GM21723 (cell line): ENCODE measurements around the gene ARHGAP12.
A peak's percentile ranks its signal among the peaks of the same experiment; 100 is the strongest.

Experiments
- ATAC-seq: cut with Tn5 transposase; IDR thresholded peaks from one replicate; pipeline ENCODE4 v1.9.1; 2021; ENCODE audit warnings: mild to moderate bottlenecking, moderate library complexity; ENCODE audit not compliant: unreplicated experiment

ARHGAP12 gene

DNA sequence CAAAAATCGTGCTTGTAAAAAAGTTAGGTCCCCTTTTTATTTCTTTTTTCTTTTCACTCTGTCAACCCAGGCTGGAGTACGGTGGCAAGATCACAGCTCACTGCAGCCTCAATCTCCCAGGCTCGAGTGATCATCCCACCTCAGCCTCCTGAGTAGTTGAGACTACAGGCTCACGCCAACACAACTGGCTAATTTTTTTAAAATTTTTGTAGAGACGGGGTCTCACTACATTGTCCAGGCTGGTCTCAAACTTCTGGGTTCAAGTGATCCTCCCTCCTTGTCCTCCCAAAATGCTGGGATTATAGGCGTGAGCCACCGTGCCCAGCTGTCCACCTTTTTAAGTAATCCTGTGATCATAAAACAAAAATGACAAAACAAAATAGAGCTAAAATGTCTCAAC lies 19.4 kb upstream of the ARHGAP12 start:
- ATAC-seq: no peak

DNA sequence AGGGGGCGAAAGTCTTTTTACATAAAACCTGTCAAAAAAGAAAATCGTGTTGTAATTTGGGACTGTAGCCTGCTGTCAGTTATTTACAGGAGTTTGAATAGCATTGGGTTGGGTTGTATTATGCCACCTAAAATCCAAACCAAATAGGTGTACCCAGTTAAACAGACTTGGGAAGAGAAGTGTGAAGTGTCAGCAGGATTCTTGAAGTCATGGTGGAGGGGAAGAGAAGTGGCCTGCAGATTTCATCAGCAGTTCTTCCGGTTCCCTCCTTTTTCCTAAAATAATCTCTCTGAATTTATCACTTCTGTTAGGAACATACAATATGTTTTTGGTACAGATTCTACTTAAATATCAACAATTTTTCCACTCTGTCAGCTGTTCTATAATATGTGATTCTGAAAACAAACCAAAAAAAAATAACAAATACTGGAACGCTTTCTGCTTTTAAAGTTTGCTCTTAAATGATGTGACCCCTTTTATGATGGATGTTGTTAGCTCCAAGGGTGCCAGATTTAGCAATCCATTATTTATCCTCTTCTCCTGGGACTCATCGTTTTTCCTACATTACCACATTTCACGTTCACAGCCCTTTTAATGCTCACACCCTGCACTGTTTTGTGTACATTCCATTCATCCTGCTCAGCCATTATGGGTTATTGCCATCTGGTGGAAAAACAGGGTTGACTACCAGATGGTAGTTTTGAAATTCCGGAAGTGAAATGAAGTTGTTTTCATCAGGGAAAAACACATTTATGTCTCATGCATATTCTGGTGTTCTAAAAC lies 18.7 kb upstream of the ARHGAP12 start:
- ATAC-seq: no peak

DNA sequence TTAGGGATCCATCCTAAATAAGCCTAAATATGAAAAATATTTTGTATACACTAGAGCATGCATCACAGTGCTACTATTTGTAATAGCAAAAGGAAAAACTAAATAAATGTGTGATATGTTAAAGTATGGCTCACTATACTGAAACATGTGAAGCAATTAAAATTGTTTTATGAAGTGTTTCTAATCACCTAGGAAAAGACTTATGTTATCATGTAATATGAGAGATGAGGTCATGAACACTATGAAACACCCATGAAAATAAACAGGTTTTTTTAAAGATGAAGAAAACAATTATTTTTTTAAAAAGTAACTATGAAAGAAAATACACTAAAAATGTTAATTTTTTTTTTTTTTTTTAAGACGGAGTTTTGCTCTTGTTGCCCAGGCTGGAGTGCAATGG lies 16.8 kb upstream of the ARHGAP12 start:
- no peak for ATAC-seq

DNA sequence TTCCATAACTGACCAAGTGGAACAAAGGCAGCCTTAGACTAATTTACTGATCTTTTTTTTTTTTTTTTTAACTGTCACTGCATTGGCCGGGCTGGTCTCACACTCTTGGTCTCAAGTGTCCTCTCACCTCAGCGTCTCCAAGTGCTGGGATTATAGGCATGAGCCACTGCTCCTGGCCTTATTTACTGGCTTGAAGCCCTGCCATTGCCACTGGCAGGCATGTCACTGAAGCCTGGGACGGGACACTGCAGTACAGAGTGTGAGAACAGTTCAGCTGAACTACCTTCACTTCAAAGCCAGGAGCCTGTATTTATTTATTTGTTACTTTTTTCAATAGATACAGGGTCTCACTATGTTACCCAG lies 15.4 kb upstream of the ARHGAP12 start:
- no peak for ATAC-seq

DNA sequence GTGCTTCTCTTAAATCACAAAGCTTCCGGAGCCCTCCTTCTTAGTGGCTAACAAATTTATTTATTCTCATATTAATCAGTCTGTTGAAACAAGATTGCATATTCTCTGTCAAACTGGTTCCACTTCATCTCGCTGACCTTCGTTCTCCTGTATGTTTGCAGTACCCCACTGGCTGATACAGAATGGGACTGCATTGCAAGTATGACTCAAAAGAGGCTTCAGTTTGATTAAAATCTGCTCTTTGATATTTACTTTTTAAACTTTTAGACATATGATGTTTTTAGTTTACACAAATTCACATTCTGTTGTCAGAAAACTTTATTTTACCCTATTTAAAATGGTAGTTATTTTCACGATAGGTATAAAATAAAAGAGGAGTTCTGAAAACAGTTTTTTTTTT lies 14.3 kb upstream of the ARHGAP12 start:
- ATAC-seq: no peak

DNA sequence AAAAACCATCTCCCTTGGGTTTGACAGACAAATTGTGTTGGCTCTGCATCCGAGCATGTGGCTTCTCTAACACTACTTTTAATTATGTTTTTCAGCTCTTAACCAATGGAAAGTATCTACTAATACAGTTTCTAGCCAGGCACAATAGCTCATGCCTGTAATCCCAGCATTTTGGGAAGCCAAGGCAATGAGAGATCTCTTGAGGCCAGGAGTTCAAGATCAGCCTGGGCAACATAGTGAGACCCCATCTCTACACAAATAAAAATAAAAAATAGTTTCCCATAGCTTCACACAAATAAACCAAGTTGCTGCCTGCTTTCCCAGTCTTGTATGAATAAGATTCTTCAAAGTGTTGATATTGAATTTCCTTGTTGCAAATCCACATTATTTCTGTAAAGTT lies 13.8 kb upstream of the ARHGAP12 start:
- ATAC-seq: no peak

DNA sequence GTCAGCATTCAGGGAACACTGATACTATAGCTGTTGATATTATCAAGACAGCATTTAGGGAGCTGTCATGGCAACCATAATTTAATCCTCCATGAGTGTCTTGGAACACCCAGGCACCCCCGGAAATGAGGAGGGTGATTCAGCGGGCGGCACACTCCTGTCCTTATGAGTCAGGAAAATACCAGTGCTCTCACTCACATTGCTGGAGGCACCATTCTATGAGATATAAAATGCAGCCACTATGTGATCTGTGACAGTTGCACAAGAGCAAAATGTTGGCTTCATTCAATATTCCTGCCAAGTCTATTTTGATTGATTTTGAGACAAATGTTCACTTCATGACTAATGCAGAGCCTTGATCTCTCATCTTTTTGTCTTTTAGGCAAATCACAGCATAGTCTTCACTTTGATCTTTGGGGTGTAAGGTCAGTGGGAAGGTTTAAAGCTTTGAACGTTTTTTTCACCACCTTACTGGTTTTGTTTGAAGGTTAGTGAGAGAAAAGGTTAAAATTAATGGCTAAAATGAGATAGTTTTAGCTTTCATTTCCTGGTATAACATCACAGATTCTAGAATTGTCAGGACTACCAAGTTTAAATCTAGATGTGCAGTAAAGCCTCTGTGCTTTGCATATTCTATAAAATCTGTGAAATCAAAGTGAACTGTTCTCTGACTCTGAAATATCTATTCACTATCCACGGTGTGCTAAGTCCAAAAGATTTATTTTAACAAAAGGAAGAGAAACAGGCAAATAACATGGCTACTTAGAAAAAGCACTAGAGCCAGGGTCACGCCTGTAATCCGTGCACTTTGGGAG lies 12.4 kb upstream of the ARHGAP12 start:
- no peak for ATAC-seq

DNA sequence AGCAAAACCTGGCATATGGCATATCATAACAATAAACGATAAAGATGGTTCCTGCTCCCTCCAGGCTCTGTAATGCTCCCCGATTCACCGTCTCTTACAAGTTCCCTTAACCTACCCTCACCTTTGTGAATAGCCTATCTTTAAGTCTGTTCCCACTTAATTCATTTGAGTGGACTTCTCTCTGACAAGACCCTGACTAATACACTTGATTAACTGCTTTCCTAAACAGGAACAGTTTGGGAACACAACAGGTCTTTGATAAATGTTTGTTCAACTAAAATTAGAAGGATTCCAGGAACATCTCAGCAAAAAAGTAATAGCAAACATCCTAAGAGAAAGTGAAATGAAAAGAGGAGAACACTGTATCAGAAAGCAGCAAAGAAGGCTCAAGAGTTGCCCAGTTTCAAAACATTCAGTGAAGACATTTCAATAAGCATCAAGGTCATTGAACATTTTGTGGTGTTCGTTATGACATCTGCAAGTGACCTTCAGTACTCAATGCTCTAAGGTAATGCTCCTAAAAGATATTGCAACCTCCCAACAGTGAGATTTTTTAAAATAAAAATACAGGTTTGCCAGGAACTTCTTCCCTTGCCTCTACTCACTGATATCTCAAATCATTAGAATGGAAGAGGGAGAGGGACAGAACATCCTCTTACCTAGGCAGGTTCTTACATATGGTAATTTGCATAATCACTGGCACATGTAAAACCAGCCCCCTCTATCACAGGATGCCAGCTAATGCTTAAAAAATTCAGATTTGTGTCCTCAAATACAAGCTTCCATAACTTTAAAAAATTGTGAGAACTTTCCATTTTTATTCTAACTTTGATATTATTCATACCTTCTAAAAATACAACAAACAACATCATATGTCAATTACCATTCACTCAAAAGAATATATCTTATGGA lies 11.4 kb upstream of the ARHGAP12 start:
- ATAC-seq: no peak

DNA sequence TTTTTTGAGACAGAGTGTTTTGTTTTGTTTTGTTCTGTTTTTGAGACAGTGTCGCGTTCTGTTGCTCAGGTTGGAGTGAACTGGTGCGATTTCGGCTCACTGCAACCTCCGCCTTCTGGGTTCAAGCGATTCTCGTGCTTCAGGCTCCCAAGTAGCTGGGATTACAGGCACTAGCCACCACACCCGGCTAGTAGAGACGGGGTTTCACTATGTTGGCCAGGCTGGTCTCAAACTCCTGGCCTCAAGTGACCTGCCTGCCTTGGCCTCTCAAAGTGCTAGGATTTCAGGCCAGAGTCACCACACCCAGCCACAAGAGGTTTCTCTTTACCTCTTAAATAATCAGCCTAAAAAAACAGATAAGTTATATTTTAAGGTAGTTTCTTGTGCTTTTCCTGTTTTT lies 8.7 kb upstream of the ARHGAP12 start:
- ATAC-seq: no peak

DNA sequence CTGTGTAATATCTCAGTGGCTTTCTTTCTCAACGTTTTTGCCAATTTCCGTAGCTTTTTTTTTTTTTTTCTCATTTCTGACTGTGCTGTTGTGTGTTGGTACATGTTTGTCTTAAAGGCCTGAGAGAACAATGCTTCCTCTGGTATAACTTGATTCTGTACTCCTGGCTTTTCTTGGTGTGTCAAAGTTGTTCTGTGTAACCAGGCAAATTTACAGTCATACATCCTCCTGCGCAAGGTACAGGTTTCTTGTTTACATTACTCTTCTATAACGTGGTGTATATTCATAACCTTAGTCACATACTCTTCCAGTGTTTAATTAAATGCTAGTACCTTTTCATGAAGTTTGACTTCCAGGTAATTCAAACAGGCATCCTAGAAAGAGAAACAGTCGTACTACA lies 8.3 kb upstream of the ARHGAP12 start:
- ATAC-seq: no peak

DNA sequence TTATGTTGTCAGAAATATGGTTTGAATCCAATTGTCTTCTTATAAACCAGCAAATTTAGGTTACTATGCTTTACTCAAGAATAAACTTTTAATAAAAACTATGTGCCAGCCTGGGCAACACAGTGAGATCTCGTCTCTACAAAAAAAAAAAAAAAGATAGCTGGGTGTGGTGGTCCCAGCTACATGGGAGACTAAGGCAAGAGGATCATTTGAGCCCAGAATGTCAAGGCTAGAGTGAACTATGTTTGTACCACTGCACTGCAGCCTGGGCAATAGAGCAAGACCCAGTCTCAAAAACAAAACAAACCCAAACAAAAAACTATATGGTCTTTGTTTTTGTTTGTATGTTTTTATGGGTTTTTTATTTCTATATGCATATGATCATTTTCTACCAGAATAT lies 7.5 kb upstream of the ARHGAP12 start:
- ATAC-seq: no peak

DNA sequence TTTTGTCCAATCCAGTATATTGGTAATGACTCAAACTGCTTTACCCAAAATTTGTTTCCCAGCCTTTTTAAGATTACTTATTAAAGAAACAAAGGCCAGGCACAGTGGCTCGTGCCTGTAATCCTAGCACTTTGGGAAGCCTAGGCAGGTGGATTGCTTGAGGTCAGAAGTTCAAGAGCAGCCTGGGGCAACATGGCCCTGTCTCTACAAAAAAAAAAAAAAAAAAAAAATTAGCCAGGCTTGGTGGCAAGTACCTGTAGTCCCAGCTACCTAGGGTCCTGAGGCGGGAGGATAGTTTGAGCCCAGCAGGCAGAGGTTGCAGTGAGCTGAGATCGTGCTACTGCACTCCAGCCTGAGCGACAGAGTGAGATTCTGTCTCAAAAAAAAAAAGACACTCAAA lies 7.0 kb upstream of the ARHGAP12 start:
- ATAC-seq: no peak

DNA sequence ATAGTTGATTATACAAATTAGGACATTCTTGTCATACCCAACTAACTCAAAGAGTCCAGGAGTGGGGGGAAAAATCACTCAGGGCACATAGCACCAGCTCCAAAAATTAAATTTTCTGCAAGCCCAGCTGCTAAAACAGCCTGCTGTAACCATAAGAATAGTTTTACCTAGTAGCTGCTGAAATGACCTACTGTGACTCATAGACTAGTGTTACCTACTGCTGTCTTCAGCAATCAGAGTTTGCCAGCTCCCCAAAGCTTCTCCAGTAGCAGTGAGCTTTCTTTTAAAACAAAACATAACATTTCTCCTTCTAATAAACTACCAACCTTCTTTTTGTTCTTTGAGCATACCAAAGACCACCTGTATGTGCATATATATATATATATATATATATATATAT lies 4.2 kb upstream of the ARHGAP12 start:
- no peak for ATAC-seq

DNA sequence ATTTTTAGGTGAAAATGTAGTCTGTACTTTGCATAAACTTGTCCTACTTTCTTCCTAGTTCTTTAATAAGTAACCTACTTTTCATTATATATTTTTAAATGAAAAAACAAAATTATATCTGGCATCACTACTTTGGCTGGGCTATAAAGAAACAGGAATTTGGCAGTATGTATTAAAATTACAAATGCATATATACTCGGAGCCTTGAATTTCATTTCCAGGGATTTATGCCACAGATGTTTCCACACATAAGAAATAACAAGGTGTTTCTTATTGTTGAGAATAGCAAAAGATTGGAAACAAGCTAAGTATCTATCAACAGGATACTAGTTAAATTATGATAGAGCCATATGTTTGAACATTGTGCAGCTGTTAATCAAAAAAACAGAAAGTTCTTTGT lies 2.2 kb upstream of the ARHGAP12 start:
- ATAC-seq: no peak

DNA sequence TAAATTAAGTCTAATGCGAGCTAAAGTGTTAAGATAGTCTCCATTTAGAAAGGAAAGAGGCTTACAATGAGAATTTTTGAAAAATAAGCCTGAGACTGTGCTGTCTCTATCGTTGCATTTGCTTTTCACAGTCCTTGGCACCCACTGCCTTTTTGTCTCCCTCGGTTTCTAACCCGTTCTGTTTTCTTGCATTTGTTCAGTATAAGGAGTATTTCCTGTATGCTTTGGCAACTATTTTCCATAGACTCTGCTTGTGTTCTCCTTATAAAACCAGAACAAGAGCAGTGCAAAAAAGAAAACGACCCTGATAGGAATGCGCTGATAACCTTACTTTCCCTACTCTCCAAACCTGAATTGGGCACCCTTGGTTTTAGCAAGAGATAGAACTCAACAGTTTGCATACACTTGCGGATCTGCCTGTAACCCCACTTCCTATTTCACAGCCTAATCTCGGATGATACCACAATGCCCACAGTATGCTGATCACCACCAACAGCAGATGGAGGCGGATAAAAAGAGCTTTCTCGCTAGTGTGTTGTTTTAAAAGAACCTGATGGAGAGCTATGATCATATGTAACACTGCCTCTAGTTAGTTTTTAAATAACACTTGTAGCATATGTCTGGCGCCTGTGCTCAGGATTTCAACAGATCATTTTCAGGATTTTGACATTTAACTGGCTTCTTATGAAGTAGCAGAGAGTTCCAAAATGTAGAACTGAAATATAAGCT lies 1.6 kb upstream of the ARHGAP12 start:
- peak; percentile 27 for ATAC-seq

DNA sequence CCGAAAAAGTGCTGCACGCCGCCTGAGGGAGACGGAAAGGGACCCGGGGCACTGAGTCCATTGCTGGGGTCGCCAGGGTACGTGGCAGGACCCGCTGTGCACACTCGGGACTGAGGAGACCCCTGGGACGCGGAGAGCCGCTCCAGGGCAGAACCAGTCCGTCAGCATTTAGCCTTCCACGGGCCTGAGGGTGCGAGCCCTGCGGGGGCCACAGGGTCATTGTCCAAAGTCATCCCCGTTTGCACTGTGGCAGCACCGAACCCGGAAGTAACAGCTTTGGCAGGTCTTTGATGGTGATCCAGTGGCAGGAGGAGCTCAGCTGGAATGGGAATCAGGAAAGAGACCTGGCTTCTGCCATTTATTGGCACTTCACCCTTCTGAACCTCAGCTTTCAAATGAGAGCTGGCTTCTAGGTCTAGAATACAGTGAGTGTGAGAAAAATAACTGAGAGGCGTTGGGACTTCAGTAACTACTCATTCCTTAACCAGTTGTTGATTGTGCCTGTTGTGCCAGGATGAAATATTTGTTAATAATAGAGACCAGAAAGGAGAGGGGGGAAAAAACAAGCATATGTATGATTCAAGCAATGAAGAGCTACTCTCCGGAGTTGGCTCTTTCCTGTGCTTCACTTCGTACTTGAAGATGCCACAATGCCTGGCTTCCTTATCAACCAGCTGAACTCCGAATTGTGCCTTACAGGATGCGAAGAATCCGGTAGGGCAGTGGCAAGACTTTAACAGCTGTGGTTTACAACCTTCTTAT lies 811 bp upstream of the ARHGAP12 start:
- ATAC-seq: peak; percentile 29

DNA sequence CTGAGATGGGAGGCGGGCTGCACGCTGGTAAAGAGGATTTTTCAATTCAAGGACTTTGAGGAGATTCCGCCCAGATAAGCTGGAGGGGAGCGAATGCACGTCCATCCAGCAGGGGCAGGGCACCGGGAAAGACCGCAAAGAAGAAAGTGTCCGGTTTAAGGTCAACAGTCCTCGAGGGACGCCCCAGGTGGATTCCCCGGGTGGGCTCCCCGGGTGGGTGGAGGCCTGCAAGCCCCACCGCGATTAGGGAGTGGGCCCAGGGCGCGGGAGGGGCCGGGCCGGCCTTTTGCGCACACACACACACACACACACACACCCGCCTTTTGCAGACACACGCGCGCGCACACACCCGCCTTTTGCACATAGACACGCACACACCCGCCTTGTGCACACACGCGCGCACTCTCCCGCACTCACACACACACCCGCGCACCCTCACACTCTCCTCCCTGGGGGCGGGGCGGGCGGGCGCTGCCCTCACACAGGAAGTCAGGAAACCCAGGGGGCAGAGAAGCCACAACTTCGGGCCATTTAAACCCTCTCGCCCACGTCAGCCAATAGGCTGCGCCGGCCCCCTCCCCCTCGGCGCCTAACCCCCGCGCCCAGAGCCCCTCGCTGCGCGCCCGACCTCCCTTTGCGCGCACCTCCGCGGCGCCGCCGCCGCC lies 615 bp downstream of the ARHGAP12 start:
- ATAC-seq: peak; percentile 44

DNA sequence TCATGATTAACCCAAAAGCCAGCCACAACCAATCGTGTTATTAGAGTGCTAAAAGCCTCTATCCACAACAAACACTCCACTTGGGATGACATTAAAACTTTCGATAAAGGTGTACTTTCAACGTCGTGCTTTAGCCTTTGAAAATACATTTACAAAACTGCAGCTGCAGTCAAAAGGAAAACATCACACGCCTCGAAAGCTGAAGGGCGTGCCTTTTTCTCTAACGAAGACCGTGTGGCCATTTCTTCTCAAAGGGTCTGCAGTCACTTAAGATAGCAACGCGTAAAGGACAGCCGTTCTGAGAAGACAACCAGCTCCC lies 1.1 kb downstream of the ARHGAP12 start:
- ATAC-seq: peak; percentile 8

DNA sequence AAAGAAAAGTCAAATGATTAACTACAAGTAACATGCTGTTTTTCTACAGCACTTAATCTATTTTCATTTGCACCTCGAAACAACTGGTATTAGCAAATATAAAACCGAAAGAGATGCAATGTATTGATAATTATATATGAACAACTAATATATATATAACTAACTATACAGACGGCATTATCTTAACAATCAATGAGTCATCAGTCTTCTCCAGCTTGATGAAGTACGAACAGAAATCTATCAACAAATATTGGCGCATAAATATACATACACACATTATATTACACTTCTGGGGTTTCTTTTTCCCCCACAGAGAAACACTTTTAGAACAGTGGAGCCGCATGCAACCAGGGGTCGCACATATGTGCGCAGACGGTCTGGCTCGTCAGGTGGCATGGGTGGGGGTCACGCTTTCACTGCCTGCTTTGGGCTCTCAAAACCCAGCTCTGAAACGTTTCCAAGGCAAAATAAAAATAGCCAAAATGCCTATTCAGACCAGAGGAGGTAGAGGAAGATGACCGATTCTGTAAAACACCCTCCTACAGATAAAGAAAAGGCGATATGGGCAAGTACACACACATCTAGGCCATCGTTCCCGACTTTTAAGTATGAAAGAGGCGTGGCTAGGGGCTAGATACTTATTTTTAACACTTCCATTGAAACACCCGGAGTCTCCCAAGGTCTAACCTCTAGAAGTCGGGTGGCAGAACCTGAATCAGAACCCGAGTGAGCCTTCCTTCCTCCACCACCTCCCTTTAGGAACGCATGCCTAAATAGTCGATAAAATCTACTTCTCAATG lies 1.7 kb downstream of the ARHGAP12 start:
- ATAC-seq: no peak
